SH-SY5Y (cell line): Measurements from ENCODE around the gene PREX1.

Source experiments
- GATA2 ChIP-seq: IDR thresholded peaks from 2 replicates; pipeline ENCODE4 v1.6.1; 2011; ENCODE audit warnings: mild to moderate bottlenecking, low read depth, low read length
- GATA3 ChIP-seq: IDR thresholded peaks from 2 replicates; pipeline ENCODE4 v1.6.1; 2011; ENCODE audit warnings: low read depth, mild to moderate bottlenecking, low read length, moderate library complexity

- TF ChIP-seq GATA3 (no peak), GATA2 (no peak)
Measured at GRCh38 chr20:48877304-48877703, 49.5 kb upstream of the PREX1 start.
